GM18508 (cell line): Measurements from ENCODE around the gene DPF3.

Experiments
- ATAC-seq: cut with Tn5 transposase; IDR thresholded peaks from one replicate; pipeline ENCODE4 v1.9.1; 2021; ENCODE audit warnings: moderate number of reproducible peaks; ENCODE audit not compliant: insufficient read depth, unreplicated experiment

DPF3 gene

DNA sequence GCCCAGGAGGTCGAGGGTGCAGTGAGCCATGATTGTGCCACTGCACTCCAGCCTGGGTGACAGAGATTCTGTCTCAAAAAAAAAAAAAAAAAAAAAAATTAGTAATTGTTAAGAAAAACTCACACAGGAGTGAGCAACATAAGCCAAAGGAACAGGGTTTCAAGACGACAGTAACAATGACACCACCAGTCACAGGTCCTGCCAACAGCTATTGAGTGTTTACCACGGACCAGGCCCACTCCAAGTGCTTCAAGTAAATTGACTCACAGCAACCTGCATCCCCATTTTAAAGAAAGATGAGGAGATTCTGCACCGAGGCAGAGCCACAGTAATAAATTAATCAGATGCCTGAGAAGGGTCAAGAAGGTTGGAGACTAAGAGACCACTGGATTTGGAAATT lies 194.5 kb downstream of the DPF3 start:
- no peak for ATAC-seq

DNA sequence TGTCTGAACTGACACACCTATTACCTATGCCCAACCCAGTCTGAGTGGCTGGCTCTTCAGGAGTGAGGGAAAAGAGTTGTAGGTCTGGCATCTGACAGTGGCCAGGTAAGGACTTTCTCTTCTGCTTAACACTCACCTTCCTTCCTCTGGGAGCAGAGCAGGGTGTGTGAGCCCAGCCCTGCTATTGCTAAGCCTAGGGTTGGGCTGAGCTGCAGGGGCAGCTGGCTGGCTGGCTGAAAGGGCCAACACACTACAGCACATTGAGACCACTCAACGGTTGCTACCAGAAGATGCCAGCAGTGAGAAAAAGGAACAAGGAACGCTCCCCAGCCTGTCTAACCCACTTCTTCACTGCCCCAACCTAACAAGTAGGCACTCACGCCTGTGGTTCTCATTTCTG lies 201.2 kb downstream of the DPF3 start:
- no peak for ATAC-seq

DNA sequence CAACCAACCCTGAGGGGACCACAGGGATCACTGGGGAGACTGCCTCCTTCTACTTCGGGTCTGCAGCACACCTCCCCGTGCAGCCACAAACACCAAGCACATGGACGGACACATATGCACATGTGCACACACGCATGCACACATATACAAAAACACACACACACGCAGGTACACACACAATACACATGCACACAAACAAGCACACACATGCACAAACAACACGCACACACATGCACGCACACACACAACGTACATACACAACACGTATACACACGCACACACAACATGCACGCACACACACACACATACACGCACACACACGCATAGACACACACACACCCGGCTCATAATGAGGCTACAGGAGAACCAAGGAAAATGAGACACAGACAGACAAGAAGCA lies 203.6 kb downstream of the DPF3 start:
- no peak for ATAC-seq

DNA sequence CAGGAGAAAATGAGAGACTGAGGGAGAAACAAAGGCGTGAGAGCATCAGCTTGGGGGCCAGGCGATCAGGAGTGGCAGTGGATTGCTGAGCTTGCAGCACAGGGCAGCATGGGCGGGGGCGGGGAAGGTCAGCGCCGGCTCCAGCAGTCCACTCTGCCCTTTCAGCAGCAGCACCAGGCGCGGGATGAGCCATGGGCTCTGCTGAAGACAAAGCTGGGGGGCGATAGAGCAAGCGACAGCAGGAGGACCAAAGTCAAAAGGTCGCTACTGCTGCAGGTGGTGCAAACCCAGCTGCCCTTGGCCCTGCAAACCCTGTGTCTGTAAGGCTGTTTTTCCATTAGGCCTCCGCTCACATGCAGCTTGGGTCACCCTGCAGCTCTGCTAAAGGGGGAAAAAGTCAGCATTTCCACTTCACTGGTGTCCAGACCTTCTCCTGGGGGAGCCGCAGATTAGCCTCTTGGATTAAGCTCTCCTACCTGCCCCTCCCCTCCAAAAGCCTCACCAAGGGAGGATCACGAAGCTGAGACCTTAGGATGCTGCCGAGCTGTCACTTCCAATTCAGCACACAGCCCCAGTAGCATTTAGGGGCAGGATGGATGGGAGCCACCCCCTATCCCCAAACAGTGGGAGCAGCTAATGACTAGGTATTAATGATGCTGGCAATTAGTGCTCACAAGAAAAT lies 204.8 kb downstream of the DPF3 start:
- ATAC-seq: no peak

GRCh38 chr14:72686832-72687231 lies 207.1 kb downstream of the DPF3 start:
- ATAC-seq: no peak

- ATAC-seq: no peak
Observed at GRCh38 chr14:72686101-72686500, 207.8 kb downstream of the DPF3 start.

- ATAC-seq: no peak
Observed at GRCh38 chr14:72685456-72685855, 208.4 kb downstream of the DPF3 start.

GRCh38 chr14:72683787-72684186 lies 210.1 kb downstream of the DPF3 start:
- ATAC-seq: no peak

- no peak for ATAC-seq
Observed at GRCh38 chr14:72682188-72682587, 211.7 kb downstream of the DPF3 start.

GRCh38 chr14:72680853-72681640 lies 212.9 kb downstream of the DPF3 start:
- no peak for ATAC-seq

- ATAC-seq: no peak
Observed at GRCh38 chr14:72679536-72680151, 214.3 kb downstream of the DPF3 start.

- ATAC-seq: no peak
Observed at GRCh38 chr14:72679141-72679535, 214.8 kb downstream of the DPF3 start.

DNA sequence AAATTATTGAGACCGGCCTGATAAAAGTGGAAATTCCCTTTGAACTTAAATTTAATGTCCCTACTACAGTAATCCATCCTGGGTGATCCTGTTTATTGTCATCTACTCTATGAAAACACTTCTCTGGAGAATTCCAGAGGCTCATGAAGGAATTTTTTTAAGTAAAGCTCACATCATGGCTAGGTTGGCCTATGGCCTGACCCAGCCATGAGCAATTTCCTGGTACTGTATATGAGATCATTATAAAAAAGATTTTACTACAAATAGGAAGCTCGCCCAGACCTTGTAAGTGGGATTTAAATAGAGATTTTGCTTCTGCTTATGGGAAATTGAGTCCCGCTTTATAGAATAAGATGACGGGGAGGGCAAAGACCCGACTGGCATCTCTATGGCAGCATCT lies 215.5 kb downstream of the DPF3 start:
- no peak for ATAC-seq

DNA sequence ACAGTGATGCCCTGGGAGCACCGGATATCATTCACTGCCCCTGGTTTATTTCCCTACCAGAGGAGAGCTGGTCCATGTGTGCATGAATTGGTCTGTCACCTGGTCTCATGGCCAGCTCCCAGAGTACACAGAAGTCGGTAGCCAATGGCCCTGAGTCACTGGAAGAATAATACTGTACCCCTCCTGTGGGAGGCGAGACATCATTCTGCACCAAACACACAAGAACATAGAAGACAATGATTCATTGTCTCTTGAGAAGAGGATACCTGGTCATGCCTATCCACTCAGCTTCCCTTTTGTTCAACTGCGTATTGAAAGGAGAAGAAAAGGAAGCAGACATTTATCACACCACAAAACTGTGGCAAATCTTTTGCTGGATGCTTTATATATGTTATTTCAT lies 216.2 kb downstream of the DPF3 start:
- no peak for ATAC-seq

DNA sequence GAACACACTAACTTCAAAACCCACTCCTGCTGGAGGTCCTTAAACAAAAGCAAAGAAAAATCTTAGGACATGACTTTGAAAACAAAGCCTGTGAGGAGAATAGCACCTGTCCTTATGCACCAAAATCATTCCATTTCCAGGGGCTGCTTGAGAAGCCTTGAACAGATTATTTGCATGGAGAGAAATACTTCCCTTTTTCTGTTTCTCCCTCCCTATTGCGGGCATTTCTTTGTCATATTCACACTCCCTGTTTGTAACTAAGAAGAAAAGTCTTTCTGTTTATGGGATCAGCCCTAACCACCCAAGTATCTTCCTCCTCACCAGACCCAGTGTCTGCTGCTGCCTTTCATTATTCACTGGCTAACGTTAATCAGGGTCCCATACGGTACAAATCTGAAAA lies 218.8 kb downstream of the DPF3 start:
- no peak for ATAC-seq

DNA sequence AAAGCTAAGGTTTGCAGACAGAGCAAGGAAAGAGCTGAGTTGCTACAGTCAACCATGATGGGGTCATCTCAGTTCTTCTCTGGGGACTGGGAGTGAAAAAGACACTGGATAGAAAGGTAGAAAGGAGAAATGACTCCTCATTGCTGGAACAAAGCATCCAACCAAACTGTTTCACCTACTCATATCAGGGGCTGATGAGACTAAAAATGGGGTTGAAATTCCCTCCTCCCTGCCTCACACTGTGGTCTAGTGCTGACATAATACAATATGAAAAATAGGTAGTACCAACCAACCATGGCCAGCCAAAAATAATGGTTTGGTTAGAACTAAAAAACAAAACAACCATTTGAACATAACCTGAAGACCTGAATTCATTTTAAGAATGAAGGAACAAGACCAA lies 220.7 kb downstream of the DPF3 start:
- no peak for ATAC-seq

DNA sequence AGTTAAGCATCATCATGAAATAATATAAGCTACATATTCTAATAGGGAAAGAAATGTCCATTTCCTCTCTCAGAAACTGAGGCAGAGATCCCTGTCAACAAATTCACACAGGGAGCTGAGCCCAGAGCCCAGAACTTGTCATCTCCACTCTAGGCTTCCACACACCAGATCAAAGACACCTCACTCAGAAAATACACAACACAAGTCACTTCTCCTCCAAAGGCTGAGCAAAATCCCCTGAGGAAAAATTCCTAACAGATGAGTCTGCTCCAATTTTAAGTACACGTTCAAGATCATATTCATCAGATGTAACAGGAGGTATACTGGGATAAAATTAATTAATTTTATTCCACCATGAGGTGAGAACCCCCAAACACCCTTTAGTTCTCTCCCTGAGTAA lies 227.3 kb downstream of the DPF3 start:
- ATAC-seq: no peak

DNA sequence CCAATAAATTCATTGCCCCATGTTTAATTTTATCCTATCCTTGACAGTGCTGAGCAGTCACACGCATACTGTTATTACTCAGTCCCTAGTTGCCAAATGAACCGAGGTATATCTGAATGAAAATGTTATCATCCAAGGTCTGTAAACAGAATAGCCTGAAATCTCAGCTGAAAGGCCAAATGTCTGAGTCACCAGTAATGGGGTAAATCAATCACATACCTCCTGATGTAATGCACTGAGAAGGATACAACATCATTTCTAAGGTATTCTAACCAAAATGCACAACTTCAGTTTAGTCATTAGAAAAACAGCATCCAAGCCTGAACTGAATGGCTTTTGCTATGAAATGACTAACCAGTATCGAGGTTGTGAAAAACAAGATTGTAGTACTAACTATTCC lies 228.6 kb downstream of the DPF3 start:
- no peak for ATAC-seq

DNA sequence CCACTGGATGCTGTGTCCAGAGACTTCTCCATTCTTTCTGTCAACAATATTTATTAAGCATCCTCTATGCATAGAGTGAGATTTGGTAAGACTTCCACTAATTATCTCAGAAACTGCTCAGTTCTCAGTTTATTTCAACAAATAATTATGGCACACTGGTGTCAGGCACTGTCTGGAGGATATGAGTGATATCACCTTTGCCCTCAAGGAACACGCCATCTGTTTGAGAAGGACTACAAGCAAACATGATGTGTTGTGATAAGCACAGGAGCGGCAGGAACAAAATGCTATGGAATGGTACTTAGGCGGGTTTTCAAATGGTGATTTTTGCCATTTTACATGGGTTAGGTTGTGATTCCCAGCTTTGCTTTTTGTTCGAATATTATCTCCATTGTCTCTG lies 229.2 kb downstream of the DPF3 start:
- no peak for ATAC-seq

- ATAC-seq: no peak
Observed at GRCh38 chr14:72663956-72664650, 229.8 kb downstream of the DPF3 start.

GRCh38 chr14:72663076-72663487 lies 230.8 kb downstream of the DPF3 start:
- no peak for ATAC-seq
